Hypothalamus (tissue), 51 donors: ENCODE results near the gene TSPAN9.

Source experiments
- DNase-seq, 51 donors: peaks; one replicate each; lab custom pipeline; 2025; lab: John Stamatoyannopoulos, UW

The TSPAN9 gene

GRCh38 chr12:3076730-3077571, at the start of gene TSPAN9:
TSPAN9 (plus strand) TSS chr12:3077379; CDS start chr12:3201194, 123,815 bp downstream.
- DNase-seq: peak in 42 of 51 donors; percentile 11 to 77 (median 44)

GRCh38 chr12:3028108-3028507, 49.1 kb upstream of the TSPAN9 start:
- DNase-seq: no peak

- no peak for DNase-seq
Measured at GRCh38 chr12:3030821-3031429, 46.3 kb upstream of the TSPAN9 start.

- no peak for DNase-seq
Measured at GRCh38 chr12:3032161-3032560, 45.0 kb upstream of the TSPAN9 start.

GRCh38 chr12:3032770-3033538, 44.2 kb upstream of the TSPAN9 start:
- DNase-seq: no peak

- DNase-seq: no peak
Measured at GRCh38 chr12:3033539-3033867, 43.7 kb upstream of the TSPAN9 start.

- peak in 36 of 51 donors; percentile 5 to 68 (median 26) for DNase-seq
Measured at GRCh38 chr12:3034067-3034750, 43.0 kb upstream of the TSPAN9 start.

- DNase-seq: no peak
Measured at GRCh38 chr12:3035171-3035570, 42.0 kb upstream of the TSPAN9 start.

- peak in 27 of 51 donors; percentile 12 to 84 (median 43) for DNase-seq
Measured at GRCh38 chr12:3035815-3036702, 41.1 kb upstream of the TSPAN9 start.

- DNase-seq: peak in 2 of 51 donors; percentile 49 to 63
Measured at GRCh38 chr12:3036901-3037600, 40.1 kb upstream of the TSPAN9 start.

GRCh38 chr12:3038166-3038565, 39.0 kb upstream of the TSPAN9 start:
- no peak for DNase-seq

- no peak for DNase-seq
Measured at GRCh38 chr12:3038926-3039510, 38.2 kb upstream of the TSPAN9 start.

- no peak for DNase-seq
Measured at GRCh38 chr12:3040026-3040656, 37.0 kb upstream of the TSPAN9 start.

- DNase-seq: no peak
Measured at GRCh38 chr12:3040663-3041544, 36.3 kb upstream of the TSPAN9 start.

- peak in 36 of 51 donors; percentile 9 to 74 (median 45) for DNase-seq
Measured at GRCh38 chr12:3041558-3042164, 35.5 kb upstream of the TSPAN9 start.

GRCh38 chr12:3042394-3042793, 34.8 kb upstream of the TSPAN9 start:
- DNase-seq: no peak

- no peak for DNase-seq
Measured at GRCh38 chr12:3042826-3043225, 34.4 kb upstream of the TSPAN9 start.
